Activated T-helper 17 cell treated with anti-CD3 and anti-CD28 coated beads, Interleukin-2, amount 50 U/mL, for 72 hours (primary cell): ENCODE measurements around the gene CLDN15. TPM values are rescaled to one million over a fixed set of nuclear protein-coding genes. Genes with fewer than 3 reads are reported as not detected.
"Not testable (repeated sequence)": the region's sequence is repeated elsewhere in the genome, so short reads cannot be mapped to it uniquely, and the experiment has no call there.

ENCODE experiments used
- ATAC-seq: fragments of 150-1000 bp; cut with Tn5 transposase; replicated peaks from 2 replicates; pipeline ENCODE4 v1.10.0; 2021; ENCODE audit warnings: mild to moderate bottlenecking, moderate library complexity
- H3K27ac Mint-ChIP-seq: one replicate; pipeline ENCODE4 v1.8.0; 2022; ENCODE audit warnings: mixed read lengths
- H3K27me3 Mint-ChIP-seq: one replicate; pipeline ENCODE4 v1.8.0; 2022; ENCODE audit warnings: mixed read lengths
- H3K36me3 Mint-ChIP-seq: one replicate; pipeline ENCODE4 v1.8.0; 2022; ENCODE audit warnings: low read depth, mild to moderate bottlenecking, mixed read lengths
- H3K4me1 Mint-ChIP-seq: one replicate; pipeline ENCODE4 v1.8.0; 2022; ENCODE audit warnings: mixed read lengths
- H3K4me3 Mint-ChIP-seq: one replicate; pipeline ENCODE4 v1.8.0; 2022; ENCODE audit warnings: mild to moderate bottlenecking, mixed read lengths
- H3K9me3 Mint-ChIP-seq: one replicate; pipeline ENCODE4 v1.8.0; 2022; ENCODE audit warnings: mixed read lengths
- total RNA-seq, 2 donors: library from RNA; stranded (reverse); gene quantifications; one replicate each; pipeline ENCODE4 v1.2.3, GENCODE V29; 2022

The CLDN15 gene
- total RNA-seq, 2 donors from 2014 or later = 20.0 to 23.1 TPM

- Mint-ChIP-seq H3K4me3 (peak overlapping the region; percentile 95), H3K4me1 (peaks cover 11% of the 10 kb centered on the region), H3K36me3 (peaks cover 69% of the 10 kb centered on the region), H3K27ac (peak overlapping the region; percentile 93), H3K9me3 (no peaks in the 10 kb centered on the region), H3K27me3 (no peaks in the 10 kb centered on the region)
- ATAC-seq = peak; percentile 15
These were observed 19.1 kb downstream of the CLDN15 start for GRCh38 chr7:101218236-101219125.

GRCh38 chr7:101217388-101218235, 20.0 kb downstream of the CLDN15 start, which contains the start of the genes PLOD3 and ZNHIT1:
Gene PLOD3, minus strand, starts transcription at chr7:101217581. Its CDS starts 307 bp downstream, at chr7:101217274.
Gene ZNHIT1, plus strand, starts transcription at chr7:101218165. Its CDS starts 31 bp downstream, at chr7:101218196.
- Mint-ChIP-seq H3K4me3 (peak within 1 kb of the TSS; percentile 95), H3K27me3 (no peaks in the 10 kb centered on the region), H3K27ac (peak within 1 kb of the TSS; percentile 93), H3K36me3 (peaks cover 66% of the 10 kb centered on the region), H3K4me1 (peaks cover 11% of the 10 kb centered on the region), H3K9me3 (no peaks in the 10 kb centered on the region)
- ATAC-seq = peak; percentile 83

- Mint-ChIP-seq H3K36me3 (peaks cover 61% of the 10 kb centered on the region), H3K27me3 (no peaks in the 10 kb centered on the region), H3K4me1 (peaks cover 11% of the 10 kb centered on the region), H3K27ac (peak overlapping the region; percentile 85), H3K9me3 (no peaks in the 10 kb centered on the region), H3K4me3 (peak overlapping the region; percentile 95)
- ATAC-seq = peak; percentile 4
These were observed 20.7 kb downstream of the CLDN15 start for GRCh38 chr7:101216860-101217387.

- Mint-ChIP-seq H3K27me3 (no peaks in the 10 kb centered on the region), H3K9me3 (no peaks in the 10 kb centered on the region), H3K36me3 (peaks cover 60% of the 10 kb centered on the region), H3K4me1 (peaks cover 11% of the 10 kb centered on the region), H3K4me3 (peak overlapping the region; percentile 95), H3K27ac (peak overlapping the region; percentile 85)
- no peak for ATAC-seq
These were observed 21.4 kb downstream of the CLDN15 start for GRCh38 chr7:101216001-101216859.

- Mint-ChIP-seq H3K9me3 (no peaks in the 10 kb centered on the region), H3K4me1 (peaks cover 7% of the 10 kb centered on the region)
- no peak for ATAC-seq
These were observed 25.6 kb downstream of the CLDN15 start for GRCh38 chr7:101212014-101212413.

GRCh38 chr7:101211501-101211900, 26.1 kb downstream of the CLDN15 start:
- Mint-ChIP-seq H3K27me3 (no peaks in the 10 kb centered on the region), H3K27ac (no peak overlapping the region), H3K36me3 (peaks cover 79% of the 10 kb centered on the region), H3K4me3 (no peak overlapping the region), H3K9me3 (no peaks in the 10 kb centered on the region), H3K4me1 (peaks cover 5% of the 10 kb centered on the region)
- no peak for ATAC-seq

More at GRCh38 chr7:101212014-101212413, 25.6 kb downstream of the CLDN15 start:
- no peak overlapping the region for H3K27ac Mint-ChIP-seq
- no peaks in the 10 kb centered on the region for H3K27me3 Mint-ChIP-seq
- no peak overlapping the region for H3K4me3 Mint-ChIP-seq
- H3K36me3 Mint-ChIP-seq = peaks cover 80% of the 10 kb centered on the region

GRCh38 chr7:101210143-101210542, 27.5 kb downstream of the CLDN15 start:
- no peak for ATAC-seq
- Mint-ChIP-seq H3K9me3 (no peaks in the 10 kb centered on the region), H3K36me3 (peaks cover 75% of the 10 kb centered on the region), H3K27me3 (no peaks in the 10 kb centered on the region), H3K27ac (no peak overlapping the region), H3K4me1 (peaks cover 6% of the 10 kb centered on the region), H3K4me3 (no peak overlapping the region)

GRCh38 chr7:101208794-101209193, 28.8 kb downstream of the CLDN15 start:
- peaks cover 62% of the 10 kb centered on the region for H3K36me3 Mint-ChIP-seq
- ATAC-seq = no peak
- no peaks in the 10 kb centered on the region for H3K9me3 Mint-ChIP-seq
- no peak overlapping the region for H3K4me3 Mint-ChIP-seq
- no peak overlapping the region for H3K27ac Mint-ChIP-seq
- no peaks in the 10 kb centered on the region for H3K27me3 Mint-ChIP-seq
- peaks cover 11% of the 10 kb centered on the region for H3K4me1 Mint-ChIP-seq

- peaks cover 53% of the 10 kb centered on the region for H3K36me3 Mint-ChIP-seq
- no peaks in the 10 kb centered on the region for H3K9me3 Mint-ChIP-seq
- H3K4me1 Mint-ChIP-seq = peaks cover 14% of the 10 kb centered on the region
- ATAC-seq = no peak
- no peak overlapping the region for H3K27ac Mint-ChIP-seq
- no peak overlapping the region for H3K4me3 Mint-ChIP-seq
- H3K27me3 Mint-ChIP-seq = peaks cover 6% of the 10 kb centered on the region
These were observed 30.1 kb downstream of the CLDN15 start for GRCh38 chr7:101207459-101207858.

- H3K9me3 Mint-ChIP-seq = no peaks in the 10 kb centered on the region
- H3K36me3 Mint-ChIP-seq = peaks cover 48% of the 10 kb centered on the region
- no peak for ATAC-seq
- H3K27me3 Mint-ChIP-seq = peaks cover 6% of the 10 kb centered on the region
- H3K4me1 Mint-ChIP-seq = peaks cover 14% of the 10 kb centered on the region
- H3K4me3 Mint-ChIP-seq = no peak overlapping the region
- no peak overlapping the region for H3K27ac Mint-ChIP-seq
These were observed 30.9 kb downstream of the CLDN15 start for GRCh38 chr7:101206665-101207042.

- ATAC-seq = no peak
- Mint-ChIP-seq H3K9me3 (no peaks in the 10 kb centered on the region), H3K4me3 (no peak overlapping the region), H3K36me3 (peaks cover 44% of the 10 kb centered on the region), H3K27ac (no peak overlapping the region), H3K27me3 (peaks cover 6% of the 10 kb centered on the region), H3K4me1 (peaks cover 14% of the 10 kb centered on the region)
These were observed 31.5 kb downstream of the CLDN15 start for GRCh38 chr7:101205901-101206664.

- peak overlapping the region; percentile 72 for H3K4me3 Mint-ChIP-seq
- H3K27me3 Mint-ChIP-seq = peaks cover 16% of the 10 kb centered on the region
- H3K4me1 Mint-ChIP-seq = peaks cover 14% of the 10 kb centered on the region
- H3K27ac Mint-ChIP-seq = peak overlapping the region; percentile 71
- H3K9me3 Mint-ChIP-seq, ATAC-seq: not testable (repeated sequence)
- H3K36me3 Mint-ChIP-seq = peaks cover 25% of the 10 kb centered on the region
These were observed 33.6 kb downstream of the CLDN15 start for GRCh38 chr7:101203740-101204738.
